GM12872 (cell line): ENCODE data around the gene HDAC4.

Source experiments
- TF ChIP-seq, protein P1 (sequence below): IDR thresholded peaks from 3 replicates; pipeline ENCODE4 v1.5.1; 2011; ENCODE audit warnings: low read depth, mild to moderate bottlenecking, low read length, moderate library complexity; ENCODE audit not compliant: insufficient read depth

HDAC4 gene

GRCh38 chr2:239328351-239329191 lies 72.2 kb downstream of the HDAC4 start:
- TF ChIP-seq, protein P1, sequence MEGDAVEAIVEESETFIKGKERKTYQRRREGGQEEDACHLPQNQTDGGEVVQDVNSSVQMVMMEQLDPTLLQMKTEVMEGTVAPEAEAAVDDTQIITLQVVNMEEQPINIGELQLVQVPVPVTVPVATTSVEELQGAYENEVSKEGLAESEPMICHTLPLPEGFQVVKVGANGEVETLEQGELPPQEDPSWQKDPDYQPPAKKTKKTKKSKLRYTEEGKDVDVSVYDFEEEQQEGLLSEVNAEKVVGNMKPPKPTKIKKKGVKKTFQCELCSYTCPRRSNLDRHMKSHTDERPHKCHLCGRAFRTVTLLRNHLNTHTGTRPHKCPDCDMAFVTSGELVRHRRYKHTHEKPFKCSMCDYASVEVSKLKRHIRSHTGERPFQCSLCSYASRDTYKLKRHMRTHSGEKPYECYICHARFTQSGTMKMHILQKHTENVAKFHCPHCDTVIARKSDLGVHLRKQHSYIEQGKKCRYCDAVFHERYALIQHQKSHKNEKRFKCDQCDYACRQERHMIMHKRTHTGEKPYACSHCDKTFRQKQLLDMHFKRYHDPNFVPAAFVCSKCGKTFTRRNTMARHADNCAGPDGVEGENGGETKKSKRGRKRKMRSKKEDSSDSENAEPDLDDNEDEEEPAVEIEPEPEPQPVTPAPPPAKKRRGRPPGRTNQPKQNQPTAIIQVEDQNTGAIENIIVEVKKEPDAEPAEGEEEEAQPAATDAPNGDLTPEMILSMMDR = no peak

GRCh38 chr2:239327536-239328350 lies 73.1 kb downstream of the HDAC4 start:
- TF ChIP-seq, protein P1 = no peak

DNA sequence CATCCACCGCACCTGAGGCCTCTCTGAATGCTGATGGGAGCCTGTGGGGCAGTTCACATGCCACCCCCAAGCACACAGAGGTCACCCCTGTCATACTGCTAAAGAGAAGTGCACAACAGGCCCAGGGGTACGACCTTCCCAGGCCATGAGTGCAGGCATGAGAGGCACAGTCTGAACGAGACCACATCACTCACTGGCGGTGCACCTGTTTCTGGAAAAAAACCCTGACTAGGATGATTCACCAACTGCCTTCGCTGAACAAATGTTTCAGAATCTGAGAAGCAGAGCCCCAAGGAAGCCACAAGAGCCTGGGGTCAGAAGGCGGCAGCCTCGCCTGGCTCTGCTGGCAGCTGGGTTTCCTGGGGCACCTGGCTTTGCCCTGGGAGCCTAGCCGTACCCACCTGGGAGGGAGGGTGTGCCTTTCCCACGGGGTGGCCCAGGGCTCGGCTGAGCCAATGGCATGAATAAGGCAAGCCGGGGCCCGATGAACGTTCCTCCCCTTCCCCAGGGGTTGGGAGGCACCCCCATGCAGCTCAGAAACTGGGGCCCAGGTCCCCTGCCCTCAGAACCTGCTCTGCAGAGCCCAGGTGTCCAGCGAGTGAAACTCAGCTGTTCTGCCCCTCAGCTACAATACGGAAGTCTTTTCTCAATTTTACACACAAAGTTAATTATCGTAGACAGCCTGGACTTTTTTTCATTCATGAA lies 73.8 kb downstream of the HDAC4 start:
- TF ChIP-seq, protein P1 = no peak

DNA sequence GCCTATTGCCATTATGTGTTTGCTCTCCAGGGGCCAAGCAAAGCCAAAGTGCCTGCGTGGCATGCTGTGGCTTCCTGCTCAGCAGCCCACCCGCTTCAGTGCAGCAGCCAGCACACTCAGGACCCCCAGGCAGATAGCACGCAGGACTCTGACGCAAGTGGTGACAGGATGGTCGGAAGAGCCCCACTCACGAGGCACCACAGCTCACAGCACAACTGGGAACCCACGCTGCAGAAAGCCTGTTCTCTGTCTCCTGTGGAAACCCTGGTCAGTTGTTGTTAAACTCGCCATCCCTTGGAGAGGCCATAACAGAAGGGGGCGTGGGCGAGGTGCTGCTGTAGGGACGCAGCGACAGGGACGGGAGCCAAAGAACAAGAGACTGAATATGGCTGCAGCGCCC lies 76.4 kb downstream of the HDAC4 start:
- TF ChIP-seq, protein P1 = no peak

DNA sequence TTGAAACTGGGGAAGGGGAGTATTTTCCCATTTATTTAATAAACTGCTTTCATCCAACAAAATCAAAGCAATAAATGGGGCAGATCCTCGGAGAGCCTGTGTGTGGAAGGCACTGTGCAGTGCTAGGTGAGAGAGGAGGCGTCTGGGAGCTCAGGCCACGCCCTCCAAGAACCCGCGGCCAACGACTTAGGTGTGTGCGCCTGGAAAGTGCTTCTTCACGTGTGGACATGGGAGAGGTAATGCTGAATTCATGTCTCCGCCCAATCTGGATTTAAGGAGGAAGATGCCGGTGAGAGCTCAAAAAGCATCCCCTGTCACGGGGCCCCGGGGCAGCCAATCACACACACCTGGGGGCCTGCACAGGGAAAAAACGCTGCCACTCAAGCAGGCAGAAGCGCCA lies 77.4 kb downstream of the HDAC4 start:
- TF ChIP-seq, protein P1 = no peak

DNA sequence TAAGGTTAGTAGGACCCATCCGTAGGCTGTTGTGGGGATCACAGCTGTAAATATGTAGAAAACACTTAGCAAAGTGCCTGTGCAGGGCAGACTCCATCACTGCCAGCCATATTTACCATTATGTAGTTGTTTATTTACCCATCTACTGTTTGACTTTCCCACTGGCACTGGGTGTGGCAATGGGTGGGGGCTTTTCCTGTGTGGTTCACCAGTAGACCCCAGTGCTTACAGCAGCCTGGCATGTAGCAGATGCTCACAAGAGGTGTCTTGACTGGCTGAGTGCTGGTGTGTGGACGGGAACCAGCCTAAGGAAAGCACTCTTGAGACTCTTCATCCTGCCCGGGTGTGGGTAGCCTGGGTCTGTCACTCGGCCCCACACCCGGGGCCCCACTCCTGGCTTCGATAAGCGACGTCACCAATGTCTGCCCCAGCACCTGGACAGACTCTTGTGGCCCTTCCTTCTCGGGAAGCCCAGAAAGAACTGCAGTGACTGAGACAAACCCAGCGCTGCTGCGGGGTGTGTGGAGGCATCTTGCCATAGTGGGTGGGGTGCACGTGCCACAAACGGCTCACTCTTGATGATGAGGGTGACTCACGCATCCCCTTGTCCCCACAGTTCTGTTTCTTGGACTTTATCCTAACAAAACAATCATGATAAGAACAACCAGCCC lies 78.3 kb downstream of the HDAC4 start:
- TF ChIP-seq, protein P1 = no peak
